Stimulated activated CD8-positive, alpha-beta memory T cell treated with anti-CD3 and anti-CD28 coated beads, Interleukin-15, amount 100 ng/mL, for 1 hour (primary cell): ENCODE measurements around the gene KRTAP6-3.

Experiments
- DNase-seq: peaks from one replicate; pipeline ENCODE4 v3.0.0-alpha.2; 2020; ENCODE audit warnings: low read depth

KRTAP6-3 gene

GRCh38 chr21:30592140-30592539, at the start of gene KRTAP6-3:
Gene KRTAP6-3, plus strand, starts transcription at chr21:30592440. Its CDS starts 6 bp downstream, at chr21:30592446.
- DNase-seq = no peak

- DNase-seq = no peak
Measured at GRCh38 chr21:30552782-30553181, 39.5 kb upstream of the KRTAP6-3 start.

GRCh38 chr21:30555095-30555494, 37.1 kb upstream of the KRTAP6-3 start:
- DNase-seq = no peak

- no peak for DNase-seq
Measured at GRCh38 chr21:30561264-30561895, 30.9 kb upstream of the KRTAP6-3 start, which contains the start of gene KRTAP19-7. Gene KRTAP19-7, minus strand, starts transcription at chr21:30561314. Its CDS starts 25 bp downstream, at chr21:30561289.

GRCh38 chr21:30561957-30562356, 30.3 kb upstream of the KRTAP6-3 start:
- no peak for DNase-seq

- DNase-seq = no peak
Measured at GRCh38 chr21:30563072-30563471, 29.2 kb upstream of the KRTAP6-3 start.

- no peak for DNase-seq
Measured at GRCh38 chr21:30563630-30564029, 28.6 kb upstream of the KRTAP6-3 start.

GRCh38 chr21:30567617-30568016, 24.6 kb upstream of the KRTAP6-3 start:
- no peak for DNase-seq

- no peak for DNase-seq
Measured at GRCh38 chr21:30577766-30578165, 14.5 kb upstream of the KRTAP6-3 start.

- DNase-seq = no peak
Measured at GRCh38 chr21:30579346-30579745, 12.9 kb upstream of the KRTAP6-3 start.

- DNase-seq = no peak
Measured at GRCh38 chr21:30580132-30580531, 12.1 kb upstream of the KRTAP6-3 start.

- no peak for DNase-seq
Measured at GRCh38 chr21:30582870-30583269, 9.4 kb upstream of the KRTAP6-3 start.

GRCh38 chr21:30590297-30590696, 1.9 kb upstream of the KRTAP6-3 start, which contains the start of gene KRTAP22-2:
Gene KRTAP22-2, minus strand, starts transcription at chr21:30590397.
- no peak for DNase-seq

GRCh38 chr21:30598802-30599201, 6.6 kb downstream of the KRTAP6-3 start, which contains the start of gene KRTAP6-2:
Gene KRTAP6-2, minus strand, starts transcription at chr21:30598902. Its CDS starts 28 bp downstream, at chr21:30598874.
- DNase-seq = no peak

- no peak for DNase-seq
Measured at GRCh38 chr21:30600787-30601186, 8.5 kb downstream of the KRTAP6-3 start, which contains the start of gene KRTAP22-1. Gene KRTAP22-1, plus strand, starts transcription at chr21:30601087.

- DNase-seq = no peak
Measured at GRCh38 chr21:30605968-30606367, 13.7 kb downstream of the KRTAP6-3 start.

GRCh38 chr21:30612132-30612531, 19.9 kb downstream of the KRTAP6-3 start:
- DNase-seq = no peak

- DNase-seq = no peak
Measured at GRCh38 chr21:30613836-30614235, 21.6 kb downstream of the KRTAP6-3 start, which contains the start of gene KRTAP6-1. Gene KRTAP6-1, minus strand, starts transcription at chr21:30613930. Its CDS starts 26 bp downstream, at chr21:30613904.

- no peak for DNase-seq
Measured at GRCh38 chr21:30615199-30615598, 23.0 kb downstream of the KRTAP6-3 start.

GRCh38 chr21:30616125-30616524, 23.9 kb downstream of the KRTAP6-3 start, which contains the start of gene KRTAP20-1:
Gene KRTAP20-1, plus strand, starts transcription at chr21:30616425. Its CDS starts 30 bp downstream, at chr21:30616455.
- no peak for DNase-seq

- no peak for DNase-seq
Measured at GRCh38 chr21:30620080-30620479, 27.8 kb downstream of the KRTAP6-3 start.

GRCh38 chr21:30620522-30620921, 28.3 kb downstream of the KRTAP6-3 start, which contains the start of gene KRTAP20-4:
Gene KRTAP20-4, plus strand, starts transcription at chr21:30620627.
- no peak for DNase-seq

GRCh38 chr21:30623362-30623761, 31.1 kb downstream of the KRTAP6-3 start:
- DNase-seq = no peak
